ENCODE data around the gene F2.
"Not testable (repeated sequence)": the region's sequence is repeated elsewhere in the genome, so short reads cannot be mapped to it uniquely, and the experiment has no call there.

The F2 gene

GRCh38 chr11:46719048-46719542 is at the start of gene F2:
Gene F2, plus strand, starts transcription at chr11:46719213. Its CDS starts 23 bp downstream, at chr11:46719236.
- Histone ChIP-seq H3K79me2 (no peaks in the 10 kb centered on the region), H3K9me3 (ENCODE audit: control insufficient read depth, low read length) (no peaks in the 10 kb centered on the region), H3K36me3 (ENCODE audit: control insufficient read depth, insufficient read depth, low read length) (no peaks in the 10 kb centered on the region), H2AFZ (no peak within 1 kb of the TSS), H3K4me1 (no peaks in the 10 kb centered on the region), H3K9ac (no peak within 1 kb of the TSS), H3K4me2 (ENCODE audit: low read length) (no peak within 1 kb of the TSS), H3K27me3 (ENCODE audit: control insufficient read depth, insufficient read depth, low read length) (no peaks in the 10 kb centered on the region), H3K4me3 (ENCODE audit: low read depth, low read length) (no peak within 1 kb of the TSS), H3K27ac (no peak within 1 kb of the TSS)
- TF ChIP-seq CTCF (IDR thresholded peaks at IDR 0.05): no peak

- Histone ChIP-seq H3K4me2 (ENCODE audit: low read length) (no peak overlapping the region), H3K79me2 (no peaks in the 10 kb centered on the region), H3K27ac (no peak overlapping the region), H2AFZ (no peak overlapping the region), H3K4me3 (ENCODE audit: low read depth, low read length) (no peak overlapping the region), H3K9me3 (ENCODE audit: control insufficient read depth, low read length) (no peaks in the 10 kb centered on the region), H3K9ac (no peak overlapping the region), H3K4me1 (peaks cover 12% of the 10 kb centered on the region), H3K36me3 (ENCODE audit: control insufficient read depth, insufficient read depth, low read length) (no peaks in the 10 kb centered on the region), H3K27me3 (ENCODE audit: control insufficient read depth, insufficient read depth, low read length) (no peaks in the 10 kb centered on the region)
- no peak for TF ChIP-seq CTCF (IDR thresholded peaks at IDR 0.05)
Observed at GRCh38 chr11:46669711-46670139, 49.3 kb upstream of the F2 start.

- H3K79me2 ChIP-seq; H2AFZ ChIP-seq; H3K4me1 ChIP-seq; H3K27me3 ChIP-seq (ENCODE audit: control insufficient read depth, insufficient read depth, low read length); H3K4me3 ChIP-seq (ENCODE audit: low read depth, low read length); H3K4me2 ChIP-seq (ENCODE audit: low read length); H3K36me3 ChIP-seq (ENCODE audit: control insufficient read depth, insufficient read depth, low read length); H3K9ac ChIP-seq; H3K9me3 ChIP-seq (ENCODE audit: control insufficient read depth, low read length); H3K27ac ChIP-seq: not testable (repeated sequence)
Observed at GRCh38 chr11:46670521-46670920, 48.5 kb upstream of the F2 start.

GRCh38 chr11:46671958-46672315 is 47.1 kb upstream of the F2 start:
- Histone ChIP-seq H3K4me2 (ENCODE audit: low read length) (no peak overlapping the region), H3K4me3 (ENCODE audit: low read depth, low read length) (no peak overlapping the region), H3K4me1 (peaks cover 9% of the 10 kb centered on the region), H3K9me3 (ENCODE audit: control insufficient read depth, low read length) (no peaks in the 10 kb centered on the region), H3K79me2 (no peaks in the 10 kb centered on the region), H2AFZ (no peak overlapping the region), H3K27ac (no peak overlapping the region), H3K27me3 (ENCODE audit: control insufficient read depth, insufficient read depth, low read length) (no peaks in the 10 kb centered on the region), H3K9ac (no peak overlapping the region), H3K36me3 (ENCODE audit: control insufficient read depth, insufficient read depth, low read length) (no peaks in the 10 kb centered on the region)
- TF ChIP-seq CTCF (IDR thresholded peaks at IDR 0.05): no peak

- H3K9me3 ChIP-seq (ENCODE audit: control insufficient read depth, low read length): no peaks in the 10 kb centered on the region
- peaks cover 9% of the 10 kb centered on the region for H3K4me1 ChIP-seq
- no peak overlapping the region for H3K9ac ChIP-seq
- no peak for TF ChIP-seq CTCF (IDR thresholded peaks at IDR 0.05)
- H3K4me2 ChIP-seq (ENCODE audit: low read length): no peak overlapping the region
- H2AFZ ChIP-seq: no peak overlapping the region
- no peaks in the 10 kb centered on the region for H3K36me3 ChIP-seq (ENCODE audit: control insufficient read depth, insufficient read depth, low read length)
- H3K27ac ChIP-seq: no peak overlapping the region
- no peaks in the 10 kb centered on the region for H3K27me3 ChIP-seq (ENCODE audit: control insufficient read depth, insufficient read depth, low read length)
- H3K4me3 ChIP-seq (ENCODE audit: low read depth, low read length): no peak overlapping the region
- no peaks in the 10 kb centered on the region for H3K79me2 ChIP-seq
Observed at GRCh38 chr11:46672381-46672839, 46.6 kb upstream of the F2 start.
